Skeletal muscle tissue (tissue), 4 donors: ENCODE measurements around the gene FAM118B. TPM values are rescaled to one million over a fixed set of nuclear protein-coding genes. Genes with fewer than 3 reads are reported as not detected.
"Not testable (repeated sequence)": the region's sequence is repeated elsewhere in the genome, so short reads cannot be mapped to it uniquely, and the experiment has no call there.

Source experiments
- H3K27ac ChIP-seq: one replicate; pipeline ENCODE4 v1.7.0; 2013; ENCODE audit warnings: mild to moderate bottlenecking, low read depth, low read length, inconsistent platforms
- H3K27me3 ChIP-seq, 3 donors: one replicate each; pipeline ENCODE4 v1.7.0; 2013; ENCODE audit warnings: low read length in 3 of 3; ENCODE audit not compliant: control insufficient read depth in 3 of 3, insufficient read depth in 3 of 3
- H3K36me3 ChIP-seq, 3 donors: one replicate each; pipeline ENCODE4 v1.7.0; 2013; ENCODE audit warnings: low read length in 3 of 3; ENCODE audit not compliant: control insufficient read depth in 3 of 3, insufficient read depth in 3 of 3
- H3K4me1 ChIP-seq, 3 donors: one replicate each; pipeline ENCODE4 v1.7.0; 2013; ENCODE audit warnings: low read length in 3 of 3, mild to moderate bottlenecking in 3 of 3; ENCODE audit not compliant: control insufficient read depth in 3 of 3, insufficient read depth in 3 of 3
- H3K4me3 ChIP-seq, 3 donors: one replicate each; pipeline ENCODE4 v1.7.0; 2013; ENCODE audit warnings: low read length in 3 of 3
- H3K9ac ChIP-seq, 3 donors: one replicate each; pipeline ENCODE4 v1.7.0; 2013; ENCODE audit warnings: low read length in 3 of 3, mild to moderate bottlenecking in 3 of 3, moderate library complexity in 2 of 3, low read depth in 1 of 3
- H3K9me3 ChIP-seq, 3 donors: one replicate each; pipeline ENCODE4 v1.7.0; 2013; ENCODE audit warnings: low read length in 3 of 3; ENCODE audit not compliant: control insufficient read depth in 3 of 3
- total RNA-seq: library from RNA; depleted of rRNA; stranded (reverse); fragments of >200 nt; gene quantifications from one replicate; pipeline ENCODE4 v1.2.3, GENCODE V29; 2014
- donor health status: Osteomylitis.

Gene FAM118B
- total RNA-seq, 1 donor from 2014 or later = 14.1 TPM

DNA sequence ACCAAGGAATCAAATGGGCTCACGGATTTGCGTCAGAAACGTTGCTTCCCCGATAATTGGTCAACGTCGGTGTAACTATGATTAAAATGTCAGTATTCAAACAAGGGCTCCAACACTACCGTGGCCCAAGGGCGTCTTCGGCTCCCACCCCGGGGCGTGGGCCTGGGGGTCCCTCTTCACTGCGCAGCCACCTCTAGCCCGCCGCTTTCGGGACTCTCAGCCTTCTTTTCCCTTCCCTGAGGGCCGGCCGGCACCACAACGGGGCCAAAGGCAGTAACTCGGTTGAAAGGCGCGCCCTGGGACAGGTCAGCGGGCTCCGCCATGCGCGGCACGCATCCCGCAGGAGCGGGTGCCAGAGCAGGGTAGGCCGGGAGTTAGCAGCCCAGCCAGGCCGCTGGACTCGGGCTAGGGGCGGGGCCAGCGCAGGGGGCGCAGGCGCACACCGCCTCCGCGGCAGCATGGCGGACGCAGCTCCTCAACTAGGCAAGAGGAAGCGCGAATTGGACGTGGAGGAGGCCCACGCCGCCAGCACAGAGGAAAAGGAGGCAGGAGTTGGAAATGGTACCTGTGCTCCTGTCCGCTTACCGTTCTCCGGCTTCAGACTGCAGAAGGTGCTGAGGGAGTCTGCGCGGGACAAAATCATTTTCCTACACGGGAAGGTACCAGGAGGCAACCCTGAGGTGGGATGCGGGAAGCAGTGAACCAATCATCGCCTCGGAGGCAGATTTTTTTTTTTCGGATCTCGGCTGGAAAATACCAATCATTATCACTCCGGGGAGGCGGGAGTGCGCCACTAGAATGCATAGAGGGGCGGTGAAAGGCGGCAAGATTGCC, 92.3 kb downstream of the FAM118B start, which contains the start of gene DCPS:
Gene DCPS, plus strand, starts transcription at position 438 of the 834 bp plus-strand sequence. Its CDS starts 21 bp downstream, at position 459.
- H3K27ac ChIP-seq = peak within 1 kb of the TSS; percentile 88
- H3K9me3 ChIP-seq = no peaks in the 10 kb centered on the region
- peaks cover 19 to 31% (median 22%) of the 10 kb centered on the region in 3 donors for H3K4me1 ChIP-seq
- H3K4me3 ChIP-seq = peak within 1 kb of the TSS; percentile 98 to 100 (median 98)
- peak within 1 kb of the TSS; percentile 90 to 95 (median 92) for H3K9ac ChIP-seq
- H3K27me3 ChIP-seq = no peaks in the 10 kb centered on the region
- peaks cover 0 to 5% (median 0%) of the 10 kb centered on the region in 3 donors for H3K36me3 ChIP-seq

GRCh38 chr11:126304457-126305075, 93.0 kb downstream of the FAM118B start:
- Histone ChIP-seq H3K4me1 (peaks cover 19 to 31% (median 23%) of the 10 kb centered on the region in 3 donors), H3K9ac (peak overlapping the region; percentile 90 to 95 (median 92)), H3K9me3 (no peaks in the 10 kb centered on the region), H3K36me3 (peaks cover 0 to 5% (median 0%) of the 10 kb centered on the region in 3 donors), H3K4me3 (peak overlapping the region; percentile 98 to 100 (median 98)), H3K27ac (peak overlapping the region; percentile 88), H3K27me3 (no peaks in the 10 kb centered on the region)

GRCh38 chr11:126305699-126306098, 94.1 kb downstream of the FAM118B start:
- Histone ChIP-seq H3K36me3 (peaks cover 0 to 5% (median 5%) of the 10 kb centered on the region in 3 donors), H3K4me3 (no peak overlapping the region), H3K9ac (no peak overlapping the region), H3K4me1 (peaks cover 21 to 37% (median 29%) of the 10 kb centered on the region in 3 donors), H3K9me3 (no peaks in the 10 kb centered on the region), H3K27ac (no peak overlapping the region), H3K27me3 (no peaks in the 10 kb centered on the region)

DNA sequence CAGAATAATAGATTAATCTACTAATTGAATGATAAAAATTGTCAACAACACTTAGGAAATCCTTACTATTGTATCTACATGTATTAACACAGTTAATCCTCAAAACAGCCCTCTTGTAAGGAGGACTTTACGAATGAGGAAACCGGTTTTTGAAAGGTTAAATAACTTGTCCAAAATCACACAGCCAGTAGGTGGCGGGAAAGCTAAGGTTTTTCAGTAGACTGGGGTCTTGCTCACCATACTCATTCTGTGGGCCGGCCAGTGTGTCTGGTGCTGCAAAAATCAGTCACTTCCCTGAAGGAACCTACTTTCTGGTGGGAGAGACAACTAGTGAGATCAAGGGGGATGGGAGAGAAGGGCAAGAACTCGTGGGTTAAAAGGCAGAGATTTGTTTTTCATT, 96.1 kb downstream of the FAM118B start:
- Histone ChIP-seq H3K4me3 (no peak overlapping the region), H3K36me3 (peaks cover 0 to 7% (median 5%) of the 10 kb centered on the region in 3 donors), H3K27me3 (no peaks in the 10 kb centered on the region), H3K4me1 (peaks cover 25 to 46% (median 33%) of the 10 kb centered on the region in 3 donors), H3K9ac (peak overlapping the region in 1 of 3 donors; percentile 3), H3K27ac (peak overlapping the region; percentile 42), H3K9me3 (no peaks in the 10 kb centered on the region)

- peaks cover 4 to 7% (median 6%) of the 10 kb centered on the region in 3 donors for H3K36me3 ChIP-seq
- peak overlapping the region in 1 of 3 donors; percentile 17 for H3K4me3 ChIP-seq
- H3K9ac ChIP-seq = peak overlapping the region; percentile 1 to 53 (median 43)
- no peaks in the 10 kb centered on the region for H3K27me3 ChIP-seq
- peaks cover 25 to 45% (median 32%) of the 10 kb centered on the region in 3 donors for H3K4me1 ChIP-seq
- H3K9me3 ChIP-seq = no peaks in the 10 kb centered on the region
- peak overlapping the region; percentile 42 for H3K27ac ChIP-seq
These were observed 96.7 kb downstream of the FAM118B start for GRCh38 chr11:126308271-126308671.

GRCh38 chr11:126308771-126309170, 97.2 kb downstream of the FAM118B start:
- H3K9me3 ChIP-seq, H3K27me3 ChIP-seq: not testable (repeated sequence)
- peak overlapping the region; percentile 42 for H3K27ac ChIP-seq
- H3K4me3 ChIP-seq = peak overlapping the region in 1 of 3 donors; percentile 17
- peaks cover 4 to 11% (median 7%) of the 10 kb centered on the region in 3 donors for H3K36me3 ChIP-seq
- H3K9ac ChIP-seq = peak overlapping the region; percentile 1 to 53 (median 43)
- H3K4me1 ChIP-seq = peaks cover 20 to 40% (median 28%) of the 10 kb centered on the region in 3 donors

DNA sequence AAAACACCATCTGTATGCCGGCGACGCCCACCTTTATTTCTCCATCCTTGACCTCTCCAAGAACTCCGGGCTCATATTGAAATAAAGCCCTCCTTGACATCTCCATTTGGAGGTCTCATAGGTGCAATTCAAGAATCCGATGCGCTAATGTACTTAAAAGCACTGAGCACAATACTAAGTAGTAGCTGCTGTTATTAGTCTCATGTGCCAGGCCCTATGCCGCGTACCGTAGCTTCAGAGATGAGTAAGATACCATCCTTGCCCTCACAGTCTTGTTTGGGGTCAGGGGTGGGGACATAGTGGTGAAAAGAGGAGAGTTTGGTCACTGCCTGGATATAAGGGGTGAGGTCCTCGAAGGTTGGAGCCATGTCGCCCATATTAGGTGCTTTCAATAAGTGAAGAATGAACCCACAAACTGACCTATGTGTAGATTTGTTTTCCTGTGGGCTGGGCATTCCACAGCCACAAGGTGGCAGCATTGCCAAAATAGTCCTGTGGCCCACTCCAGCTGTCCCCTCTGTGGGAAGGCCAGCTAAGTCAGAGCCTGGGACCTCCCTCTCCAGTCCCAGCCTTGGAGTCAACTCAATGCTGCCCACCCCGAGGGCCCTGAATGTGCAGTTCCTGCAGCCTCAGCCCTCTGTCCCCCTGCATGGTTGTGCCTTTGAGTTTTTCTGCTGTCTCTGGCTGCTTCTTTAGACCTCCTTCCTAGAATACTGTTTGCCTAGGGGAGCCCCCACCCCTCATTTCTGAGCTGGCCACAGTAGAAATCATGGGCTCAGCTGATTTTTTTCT, 98.8 kb downstream of the FAM118B start:
- no peak overlapping the region for H3K4me3 ChIP-seq
- H3K27ac ChIP-seq = no peak overlapping the region
- no peaks in the 10 kb centered on the region for H3K27me3 ChIP-seq
- peaks cover 7 to 14% (median 9%) of the 10 kb centered on the region in 3 donors for H3K36me3 ChIP-seq
- no peaks in the 10 kb centered on the region for H3K9me3 ChIP-seq
- H3K9ac ChIP-seq = peak overlapping the region in 1 of 3 donors; percentile 36
- H3K4me1 ChIP-seq = peaks cover 14 to 29% (median 21%) of the 10 kb centered on the region in 3 donors

DNA sequence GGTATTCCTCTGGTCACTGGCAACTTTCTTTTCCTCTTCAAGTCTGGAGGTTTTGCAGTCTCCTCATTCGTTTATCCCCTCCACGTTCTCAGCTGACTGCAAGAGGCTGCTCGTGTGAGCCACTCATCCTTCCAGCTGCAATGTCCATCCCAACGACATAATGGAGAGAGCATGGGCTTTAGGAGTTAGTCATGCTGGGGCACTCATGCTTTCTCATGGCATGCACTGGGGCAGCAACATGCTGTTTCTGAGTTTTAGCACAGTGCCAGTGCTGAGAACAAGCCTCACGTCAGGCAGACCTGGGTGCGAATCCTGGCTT, 99.4 kb downstream of the FAM118B start:
- no peak overlapping the region for H3K27ac ChIP-seq
- H3K36me3 ChIP-seq = peaks cover 7 to 14% (median 9%) of the 10 kb centered on the region in 3 donors

DNA sequence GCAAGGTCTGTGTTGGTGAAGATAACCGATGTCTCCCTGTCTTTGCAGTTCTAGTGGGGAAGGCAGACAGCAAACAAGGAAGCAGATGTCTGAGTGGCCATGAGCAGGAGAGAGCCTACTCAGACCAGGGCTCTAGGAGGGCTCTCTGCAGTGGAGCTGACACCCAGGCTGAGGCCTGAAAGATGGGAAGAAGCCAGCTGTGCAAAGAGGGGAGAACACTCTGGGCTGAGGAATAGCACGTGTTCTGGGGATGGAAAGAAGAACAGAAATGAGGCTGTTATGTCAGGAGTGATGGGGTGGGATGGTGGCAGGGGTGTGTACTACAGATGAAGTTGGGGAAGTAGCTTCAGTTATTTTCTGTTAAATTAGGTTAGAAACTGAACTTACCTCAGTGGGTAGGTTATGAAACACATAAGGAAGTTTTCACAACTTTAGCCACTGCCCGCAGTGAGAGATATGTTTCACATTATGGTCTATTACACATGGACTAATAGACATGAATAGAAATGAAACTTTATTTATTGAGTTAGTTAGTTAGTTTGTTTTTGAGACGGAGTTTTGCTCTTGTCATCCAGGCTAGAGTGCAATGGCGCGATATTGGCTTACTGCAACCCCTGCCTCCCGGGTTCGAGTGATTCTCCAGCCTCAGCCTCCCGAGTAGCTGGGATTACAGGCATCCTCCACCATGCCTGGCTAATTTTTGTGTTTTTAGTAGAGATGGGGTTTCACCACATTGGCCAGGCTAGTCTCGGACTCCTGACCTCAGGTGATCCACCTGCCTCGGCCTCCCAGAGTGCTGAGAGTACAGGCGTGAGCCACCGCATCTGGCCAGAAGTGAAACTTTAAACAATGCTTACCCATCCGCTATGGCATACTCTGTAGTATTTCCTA, 100.1 kb downstream of the FAM118B start:
- Histone ChIP-seq H3K36me3 (peaks cover 4 to 14% (median 9%) of the 10 kb centered on the region in 3 donors), H3K27me3 (no peaks in the 10 kb centered on the region), H3K9ac (peak overlapping the region in 1 of 3 donors; percentile 12), H3K27ac (no peak overlapping the region), H3K4me3 (no peak overlapping the region), H3K9me3 (no peaks in the 10 kb centered on the region), H3K4me1 (peaks cover 14 to 25% (median 18%) of the 10 kb centered on the region in 3 donors)

More for the DNA sequence above, 99.4 kb downstream of the FAM118B start:
- Histone ChIP-seq H3K9me3 (no peaks in the 10 kb centered on the region), H3K9ac (peak overlapping the region in 1 of 3 donors; percentile 12), H3K4me3 (no peak overlapping the region), H3K27me3 (no peaks in the 10 kb centered on the region), H3K4me1 (peaks cover 14 to 29% (median 18%) of the 10 kb centered on the region in 3 donors)
